GDM1 (cell line): ENCODE results near the gene CEP131.
A peak's percentile ranks its signal among the peaks of the same experiment; 100 is the strongest.

Source experiments
- DNase-seq: peaks from one replicate; lab custom pipeline; 2025; lab: John Stamatoyannopoulos, UW

CEP131 gene

GRCh38 chr17:81223762-81224130 lies 981 bp upstream of the CEP131 start:
- peak; percentile 33 for DNase-seq

GRCh38 chr17:81222620-81222905 lies 202 bp downstream of the CEP131 start:
- no peak for DNase-seq

GRCh38 chr17:81221842-81222619 lies 734 bp downstream of the CEP131 start:
- DNase-seq = no peak

- DNase-seq = no peak
These were observed 1.4 kb downstream of the CEP131 start for GRCh38 chr17:81221371-81221841.

GRCh38 chr17:81219476-81220180 lies 3.1 kb downstream of the CEP131 start:
- DNase-seq = no peak

GRCh38 chr17:81218991-81219390 lies 3.8 kb downstream of the CEP131 start:
- no peak for DNase-seq

GRCh38 chr17:81218459-81218858 lies 4.3 kb downstream of the CEP131 start:
- no peak for DNase-seq

- no peak for DNase-seq
These were observed 5.3 kb downstream of the CEP131 start for GRCh38 chr17:81217491-81217890.

- no peak for DNase-seq
These were observed 8.8 kb downstream of the CEP131 start for GRCh38 chr17:81213978-81214377.

- DNase-seq = no peak
These were observed 10.4 kb downstream of the CEP131 start for GRCh38 chr17:81212365-81212764.

- no peak for DNase-seq
These were observed 11.9 kb downstream of the CEP131 start for GRCh38 chr17:81210868-81211267.

GRCh38 chr17:81210466-81210865 lies 12.3 kb downstream of the CEP131 start:
- DNase-seq = no peak

- no peak for DNase-seq
These were observed 13.6 kb downstream of the CEP131 start for GRCh38 chr17:81209141-81209540.

GRCh38 chr17:81208651-81209050 lies 14.1 kb downstream of the CEP131 start:
- no peak for DNase-seq

GRCh38 chr17:81207610-81208581 lies 14.9 kb downstream of the CEP131 start:
- DNase-seq = no peak

- DNase-seq = no peak
These were observed 16.1 kb downstream of the CEP131 start for GRCh38 chr17:81206657-81207056.

- no peak for DNase-seq
These were observed 16.6 kb downstream of the CEP131 start for GRCh38 chr17:81206166-81206565.

GRCh38 chr17:81204578-81204977 lies 18.2 kb downstream of the CEP131 start:
- DNase-seq = no peak

- no peak for DNase-seq
These were observed 19.6 kb downstream of the CEP131 start for GRCh38 chr17:81203136-81203535.

- DNase-seq = no peak
These were observed 20.4 kb downstream of the CEP131 start for GRCh38 chr17:81202318-81202717.

- DNase-seq = peak; percentile 40
These were observed 21.8 kb downstream of the CEP131 start for GRCh38 chr17:81200695-81201580.
